HG03097 (cell line): ENCODE results near the gene KCNG2.

Experiments
- ATAC-seq: cut with Tn5 transposase; IDR thresholded peaks from one replicate; pipeline ENCODE4 v1.9.1; 2021; ENCODE audit not compliant: unreplicated experiment, low FRiP score

Gene KCNG2

DNA sequence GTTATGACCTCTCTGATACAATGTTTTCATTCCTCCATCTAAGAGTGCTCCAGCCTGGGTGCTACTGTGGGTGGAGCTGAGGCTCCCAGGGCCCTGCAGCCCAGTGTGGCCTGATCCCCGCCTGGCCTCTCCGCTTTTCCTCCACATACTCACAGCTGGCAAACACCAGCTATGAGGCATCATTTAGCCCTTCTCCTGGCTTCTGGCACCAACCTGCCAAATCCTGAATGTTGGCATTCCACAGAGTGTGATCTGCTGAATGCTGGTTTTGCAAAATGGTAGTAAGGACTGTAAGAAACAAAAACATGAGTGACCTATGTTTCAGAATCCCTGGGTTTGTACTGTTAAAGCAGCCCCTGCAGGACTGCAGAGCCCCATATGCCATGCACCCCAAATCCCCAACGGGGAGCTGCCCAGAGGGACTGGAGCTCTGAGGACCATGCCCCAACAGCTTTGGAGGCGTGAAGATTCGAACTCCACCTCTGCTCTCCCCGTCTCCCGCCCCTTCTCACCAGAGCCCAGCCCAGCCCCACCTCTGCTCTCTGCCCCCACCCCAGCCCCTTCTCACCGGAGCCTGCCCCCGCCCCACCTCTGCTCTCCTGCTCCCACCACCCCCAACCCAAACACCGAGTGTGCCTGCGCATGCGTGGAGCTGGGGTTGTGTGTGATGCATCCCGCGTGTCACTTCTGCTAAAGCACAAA, 149.5 kb downstream of the KCNG2 start:
- no peak for ATAC-seq

DNA sequence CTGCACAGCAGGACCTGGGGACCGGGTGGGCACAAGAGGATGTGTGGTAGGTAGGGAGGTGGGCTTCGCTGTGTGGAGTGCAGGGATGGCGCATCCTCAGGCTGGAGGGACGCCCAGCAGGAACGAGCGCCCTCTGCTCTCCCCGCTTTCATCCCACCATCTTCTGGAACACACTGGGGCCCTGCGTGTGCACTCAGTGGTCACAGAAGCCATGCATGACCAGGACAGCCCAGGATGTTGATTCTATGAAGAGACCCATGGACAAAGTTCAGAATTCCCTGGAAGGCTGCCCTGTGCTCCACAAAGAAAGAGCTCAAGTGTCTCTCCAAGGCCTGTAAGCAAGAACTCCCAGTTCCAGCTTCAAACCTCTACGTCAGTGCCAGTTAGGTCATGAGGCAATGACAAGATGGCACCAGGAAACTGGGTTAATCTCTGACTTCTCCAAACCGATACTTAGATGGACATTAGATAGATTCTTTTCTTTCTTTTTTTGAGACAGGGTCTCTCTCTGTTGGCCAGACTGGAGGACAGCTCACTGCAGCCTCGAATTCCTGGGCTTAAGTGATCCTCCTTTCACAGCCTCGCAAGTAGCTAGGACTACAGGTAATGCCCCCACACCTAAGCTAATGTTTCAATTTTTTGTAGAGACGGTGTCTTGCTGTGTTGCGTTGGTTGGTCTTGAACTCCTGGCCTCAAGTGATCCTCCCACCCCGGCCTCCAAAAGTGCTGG, 150.3 kb downstream of the KCNG2 start:
- ATAC-seq = no peak

DNA sequence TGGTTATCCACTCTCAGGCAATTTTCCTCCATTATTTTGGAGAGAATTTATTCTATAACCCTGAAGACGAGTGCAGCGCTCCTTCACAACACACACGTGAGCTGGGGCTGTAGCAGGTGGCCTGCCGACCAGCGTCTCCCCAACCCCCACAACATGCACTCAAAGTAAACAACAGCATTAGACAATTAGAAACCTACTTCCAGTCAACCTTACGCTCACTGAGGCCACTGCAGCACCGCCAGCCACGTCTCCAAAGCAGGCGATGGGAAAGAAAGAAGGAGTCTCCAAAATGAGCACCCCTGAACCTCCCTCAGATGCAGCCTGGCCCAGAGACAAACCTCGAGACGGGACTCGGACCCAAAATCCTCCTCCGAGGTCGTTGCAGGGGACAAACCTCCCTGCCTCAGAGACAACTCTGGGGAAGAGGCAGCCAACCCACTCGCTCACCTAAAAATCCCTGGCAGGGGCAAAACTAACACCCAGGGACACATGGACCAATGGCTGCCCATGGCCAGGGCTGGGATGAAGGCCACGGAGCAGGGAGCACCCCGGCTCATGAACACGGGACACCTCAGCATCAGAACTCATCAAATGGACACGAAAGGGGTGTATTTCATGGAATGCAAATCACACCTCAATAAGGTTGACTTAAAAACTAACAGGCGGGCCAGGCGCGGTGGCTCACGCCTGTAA, 151.1 kb downstream of the KCNG2 start:
- ATAC-seq = no peak
